Astrocyte of the cerebellum (primary cell): ENCODE results near the gene CDCA7.

ENCODE experiments used
- DNase-seq: peaks from one replicate; pipeline ENCODE4 v3.0.0-alpha.2; 2011; ENCODE audit warnings: low read depth
- H3K4me3 ChIP-seq: 2 replicates; pipeline ENCODE4 v1.5.1; 2011; ENCODE audit warnings: mild to moderate bottlenecking, low read depth, low read length, moderate library complexity
- CTCF ChIP-seq: IDR thresholded peaks from 2 replicates; pipeline ENCODE4 v1.5.1; 2012; ENCODE audit warnings: low read length, low read depth, moderate library complexity, mild to moderate bottlenecking; ENCODE audit errors: missing control alignments
- in situ Hi-C: cut with HindIII; loops from 2 replicates; pipeline ENCODE4 v1.10.0; 2017; ENCODE audit warnings: low sequenced_read_pairs

The CDCA7 gene

GRCh38 chr2:173400760-173401159, 46.1 kb downstream of the CDCA7 start:
- H3K4me3 ChIP-seq = no peak overlapping the region
- in situ Hi-C loops = loop anchor here (25.0 kb wide), 1 partner anchor 937 kb away; the partner anchor contains the start of gene SP9
- TF ChIP-seq CTCF = peak; percentile 23
- DNase-seq = no peak

- no peak for DNase-seq
- TF ChIP-seq CTCF = no peak
- H3K4me3 ChIP-seq = peak overlapping the region; percentile 5
- in situ Hi-C loops = loop anchor here (25.0 kb wide), 1 partner anchor 935 kb away; the partner anchor contains the start of gene SP9
Measured at GRCh38 chr2:173401716-173402326, 47.1 kb downstream of the CDCA7 start.

- peak overlapping the region; percentile 5 for H3K4me3 ChIP-seq
- DNase-seq = peak; percentile 76
- TF ChIP-seq CTCF = peak; percentile 83
- in situ Hi-C loops = loop anchor here (25.0 kb wide), 1 partner anchor 935 kb away; the partner anchor contains the start of gene SP9
Measured at GRCh38 chr2:173402405-173402974, 47.8 kb downstream of the CDCA7 start.

- DNase-seq = no peak
- in situ Hi-C loops = loop anchor here (25.0 kb wide), 1 partner anchor 932 kb away; the partner anchor contains the start of gene SP9
- no peak for TF ChIP-seq CTCF
- H3K4me3 ChIP-seq = no peak overlapping the region
Measured at GRCh38 chr2:173404841-173405750, 50.4 kb downstream of the CDCA7 start.

GRCh38 chr2:173407176-173407575, 52.5 kb downstream of the CDCA7 start:
- in situ Hi-C loops = loop anchor here (25.0 kb wide), 1 partner anchor 930 kb away; the partner anchor contains the start of gene SP9
- no peak for TF ChIP-seq CTCF
- no peak overlapping the region for H3K4me3 ChIP-seq
- DNase-seq = no peak

- no peak overlapping the region for H3K4me3 ChIP-seq
- DNase-seq = no peak
- no peak for TF ChIP-seq CTCF
- in situ Hi-C loops = loop anchor here (25.0 kb wide), 1 partner anchor 930 kb away; the partner anchor contains the start of gene SP9
Measured at GRCh38 chr2:173407646-173408045, 53.0 kb downstream of the CDCA7 start.
